Skin of body (tissue), 2 donors: ENCODE data around the gene PEX14. TPM values are rescaled to one million over a fixed set of nuclear protein-coding genes. Genes with fewer than 3 reads are reported as not detected.

Experiments used
- DNase-seq: peaks from one replicate; lab custom pipeline; 2025; lab: John Stamatoyannopoulos, UW
- total RNA-seq: library from RNA; depleted of rRNA; stranded (reverse); fragments of >200 nt; gene quantifications from one replicate; pipeline ENCODE4 v1.2.3, GENCODE V29; 2014

Gene PEX14
- total RNA-seq, 1 donor from 2014 or later = 9.6 TPM

DNA sequence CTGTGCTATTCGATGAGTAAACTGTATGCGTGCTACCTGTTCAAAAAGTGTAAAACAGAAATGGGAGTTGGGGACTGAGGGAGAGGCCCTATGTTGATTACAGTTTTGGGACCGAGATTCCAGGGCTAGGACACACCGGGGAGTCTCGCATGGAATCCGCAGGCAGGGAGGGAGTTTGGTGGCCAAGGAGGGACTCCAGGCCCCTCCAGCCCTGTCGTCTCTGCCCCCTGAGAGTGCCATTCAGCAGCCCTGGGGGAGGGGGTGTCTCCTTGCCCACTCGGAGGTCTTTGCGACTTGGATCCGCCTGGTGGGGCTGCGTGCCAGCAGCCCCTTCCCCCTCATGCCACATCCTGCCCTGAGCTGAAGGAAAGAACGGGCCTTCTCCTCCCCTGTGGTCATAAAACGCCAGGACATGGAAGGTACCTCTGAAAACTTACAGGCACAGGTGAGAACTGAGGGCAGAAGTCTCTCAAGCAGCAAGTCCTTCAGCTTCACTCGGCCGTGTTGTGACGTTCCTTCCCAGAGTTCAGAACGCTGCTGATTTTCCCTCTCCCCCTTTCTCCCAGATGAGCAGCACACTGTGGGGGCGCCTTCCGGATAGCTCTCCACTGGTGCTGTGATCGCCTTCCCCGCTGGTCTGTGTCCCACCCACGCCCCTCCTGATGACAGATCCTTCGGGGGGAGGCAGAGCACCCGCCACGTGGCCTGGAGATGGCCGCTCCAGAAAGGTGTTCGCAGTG, 141.4 kb downstream of the PEX14 start:
- DNase-seq = no peak

DNA sequence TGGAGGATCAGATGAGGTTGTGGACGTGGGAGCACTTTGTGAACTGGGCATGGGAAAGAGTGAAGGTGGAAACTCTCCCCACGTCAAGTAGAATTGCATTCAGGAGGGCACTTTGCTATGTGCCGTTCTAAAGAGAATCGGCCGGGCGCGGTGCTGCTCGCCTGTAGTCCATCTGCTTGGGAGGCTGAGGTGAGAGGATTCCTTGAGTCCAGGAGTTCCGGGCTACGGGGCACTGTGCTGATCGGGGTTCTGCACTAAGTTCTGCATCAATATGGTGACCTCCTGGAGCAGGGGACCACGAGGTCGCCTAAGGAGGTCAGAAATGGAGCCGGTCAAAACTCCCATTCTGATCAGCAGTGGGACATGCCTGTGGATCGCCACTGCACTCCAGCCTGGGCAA, 141.9 kb downstream of the PEX14 start:
- DNase-seq = no peak

DNA sequence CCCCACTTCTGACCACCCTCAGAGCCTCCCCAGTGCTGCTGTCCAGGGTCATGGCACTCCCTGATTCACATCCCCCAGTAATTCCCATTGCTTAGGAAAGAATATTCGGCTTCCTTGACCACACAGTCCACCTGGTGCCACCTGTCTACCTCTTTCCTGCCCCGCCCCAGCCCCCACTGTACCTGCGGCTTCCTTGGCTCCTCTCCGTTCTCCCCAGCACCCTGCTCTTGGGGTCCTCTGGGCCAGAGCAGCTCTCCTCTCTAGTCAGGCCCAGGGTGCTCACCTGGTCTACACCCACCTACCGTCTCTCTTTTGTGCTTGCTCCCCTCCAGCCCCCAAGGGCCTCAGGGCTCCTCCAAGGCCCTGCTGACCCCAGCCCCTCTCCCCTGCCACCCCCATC, 142.6 kb downstream of the PEX14 start:
- DNase-seq = no peak

DNA sequence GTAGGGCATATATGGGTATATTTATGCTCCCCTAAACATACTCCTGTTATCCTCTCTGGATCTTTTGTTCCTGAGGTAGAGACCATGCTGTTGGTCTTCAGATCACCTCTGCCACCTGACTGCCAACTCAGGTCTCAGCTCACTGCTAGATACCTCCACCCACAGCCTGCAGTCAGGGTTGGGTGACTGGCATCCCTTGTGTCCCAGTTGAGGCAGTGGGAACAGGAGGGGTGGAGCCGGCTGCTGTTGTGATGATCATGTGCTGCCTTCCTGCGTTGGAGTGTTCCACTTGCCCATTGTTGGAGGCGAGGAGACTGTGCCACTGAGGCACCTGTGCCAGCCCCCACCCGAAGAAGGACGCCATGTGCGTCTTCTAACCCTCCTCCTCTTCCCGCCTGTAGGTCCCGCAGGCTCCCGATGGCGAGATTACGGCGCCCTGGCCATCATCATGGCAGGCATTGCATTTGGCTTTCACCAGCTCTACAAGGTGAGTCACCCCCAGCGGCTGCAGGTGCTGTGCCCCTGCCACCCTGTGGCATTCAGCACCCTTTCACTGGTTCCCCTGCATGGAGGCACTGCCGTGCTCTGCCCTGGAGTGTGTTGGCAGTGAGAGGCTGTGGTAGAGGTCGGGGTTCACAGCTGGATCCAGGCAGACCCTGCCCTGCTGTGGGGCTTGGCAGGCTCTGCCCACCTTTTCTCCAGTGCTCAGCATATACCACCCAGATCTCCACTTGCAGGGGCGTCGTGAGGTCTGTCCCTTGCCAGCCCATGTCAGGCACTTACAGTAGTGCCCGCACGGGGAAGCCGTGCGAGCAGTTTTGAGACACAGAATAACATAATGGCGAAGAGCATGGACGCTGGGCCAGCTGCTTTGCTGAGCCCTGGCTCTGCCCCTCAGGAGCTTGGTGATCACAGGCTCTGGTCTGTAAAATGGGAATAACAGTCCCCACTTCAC, 143.5 kb downstream of the PEX14 start:
- no peak for DNase-seq

DNA sequence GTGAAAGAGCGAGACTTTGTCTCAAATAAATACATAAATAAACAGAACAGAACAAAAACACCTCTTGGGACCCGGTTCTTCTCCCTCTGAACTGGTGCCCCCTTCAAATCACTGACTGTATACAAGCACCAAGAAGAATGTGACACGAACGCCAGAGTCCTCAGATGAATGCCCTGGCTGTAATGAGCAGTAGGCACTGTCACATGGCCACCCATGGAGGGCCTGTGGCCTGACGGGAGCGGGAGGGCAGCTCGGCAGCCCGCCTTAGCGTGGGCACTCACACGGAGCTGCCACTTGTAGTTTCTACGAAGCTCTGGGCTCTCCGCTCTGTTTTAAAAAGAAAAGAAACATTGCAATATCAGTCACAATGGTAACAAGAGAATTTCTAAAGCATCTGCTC, 146.0 kb downstream of the PEX14 start:
- no peak for DNase-seq

DNA sequence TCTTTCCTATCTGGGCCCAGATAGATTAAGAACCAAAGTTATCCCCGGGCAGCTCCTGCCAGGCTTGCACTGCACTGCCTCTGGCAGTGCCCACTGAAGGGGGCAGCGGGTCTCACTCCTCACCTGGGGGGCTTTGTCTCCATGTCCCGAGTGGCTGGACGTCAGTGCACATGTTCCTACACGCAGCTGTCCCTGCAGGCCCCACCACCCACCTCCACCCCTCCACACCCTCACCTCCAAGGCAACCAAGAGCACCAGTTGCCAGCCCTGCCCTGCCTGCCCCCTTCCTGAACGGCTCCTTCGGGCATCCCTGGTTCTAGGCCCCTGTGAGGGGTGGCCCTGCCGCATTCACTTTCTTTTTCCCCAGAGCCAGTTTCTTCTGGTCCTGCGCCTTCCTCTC, 147.2 kb downstream of the PEX14 start:
- DNase-seq = no peak

DNA sequence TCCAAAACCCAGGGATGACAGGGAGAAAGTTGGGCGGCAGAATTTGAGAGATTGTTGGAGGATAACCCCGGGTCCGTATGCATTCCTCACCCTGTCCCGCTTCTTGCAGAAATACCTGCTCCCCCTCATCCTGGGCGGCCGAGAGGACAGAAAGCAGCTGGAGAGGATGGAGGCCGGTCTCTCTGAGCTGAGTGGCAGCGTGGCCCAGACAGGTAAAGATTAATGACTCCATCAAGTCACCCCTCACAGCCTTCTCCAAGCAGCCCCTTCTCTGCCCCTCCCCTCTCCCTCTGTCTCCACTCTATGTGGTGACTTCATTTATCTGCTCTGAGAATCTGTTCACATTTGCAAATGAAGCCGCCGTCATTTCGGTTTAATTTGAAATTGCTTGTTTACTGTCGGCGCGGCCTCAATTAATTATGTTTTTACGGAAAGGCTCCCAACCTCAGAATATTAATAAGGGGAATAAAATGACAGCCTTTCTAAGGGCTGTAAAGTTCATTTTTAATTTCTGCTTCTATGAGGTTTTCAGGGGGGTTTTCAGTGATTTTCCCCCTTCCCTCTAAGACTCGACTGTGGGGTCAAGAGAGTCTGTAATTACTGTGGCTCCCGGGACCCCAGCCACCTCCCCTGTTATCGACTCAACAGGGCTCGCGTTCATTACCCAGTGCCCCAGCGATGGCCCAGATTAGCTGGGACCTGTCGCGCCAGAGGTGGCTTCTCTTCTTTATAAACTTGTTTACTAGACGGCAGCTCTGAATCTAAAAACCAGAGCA, 148.3 kb downstream of the PEX14 start:
- DNase-seq = no peak

DNA sequence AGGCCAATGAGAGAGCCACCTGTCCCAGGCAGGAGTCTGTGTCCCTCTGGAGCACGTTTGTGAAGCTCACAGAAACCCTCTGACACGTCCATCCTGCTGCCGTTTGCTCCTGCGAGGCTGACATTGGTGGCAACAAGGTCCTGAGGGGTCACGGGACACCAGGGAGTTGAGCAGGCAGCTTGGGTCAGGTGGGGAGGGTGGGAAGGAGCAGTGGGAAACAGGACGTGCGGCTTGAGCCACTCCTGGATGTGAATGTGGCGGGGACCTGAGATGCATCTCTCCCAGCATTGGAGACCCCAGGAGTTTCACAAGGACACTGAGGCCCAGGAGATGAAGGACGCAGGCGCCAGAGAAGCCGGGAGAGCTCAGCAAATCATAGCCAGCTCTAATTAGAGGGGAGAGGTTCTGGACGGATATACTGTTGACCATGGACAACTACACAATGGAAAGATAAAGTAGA, 149.0 kb downstream of the PEX14 start:
- DNase-seq = no peak

DNA sequence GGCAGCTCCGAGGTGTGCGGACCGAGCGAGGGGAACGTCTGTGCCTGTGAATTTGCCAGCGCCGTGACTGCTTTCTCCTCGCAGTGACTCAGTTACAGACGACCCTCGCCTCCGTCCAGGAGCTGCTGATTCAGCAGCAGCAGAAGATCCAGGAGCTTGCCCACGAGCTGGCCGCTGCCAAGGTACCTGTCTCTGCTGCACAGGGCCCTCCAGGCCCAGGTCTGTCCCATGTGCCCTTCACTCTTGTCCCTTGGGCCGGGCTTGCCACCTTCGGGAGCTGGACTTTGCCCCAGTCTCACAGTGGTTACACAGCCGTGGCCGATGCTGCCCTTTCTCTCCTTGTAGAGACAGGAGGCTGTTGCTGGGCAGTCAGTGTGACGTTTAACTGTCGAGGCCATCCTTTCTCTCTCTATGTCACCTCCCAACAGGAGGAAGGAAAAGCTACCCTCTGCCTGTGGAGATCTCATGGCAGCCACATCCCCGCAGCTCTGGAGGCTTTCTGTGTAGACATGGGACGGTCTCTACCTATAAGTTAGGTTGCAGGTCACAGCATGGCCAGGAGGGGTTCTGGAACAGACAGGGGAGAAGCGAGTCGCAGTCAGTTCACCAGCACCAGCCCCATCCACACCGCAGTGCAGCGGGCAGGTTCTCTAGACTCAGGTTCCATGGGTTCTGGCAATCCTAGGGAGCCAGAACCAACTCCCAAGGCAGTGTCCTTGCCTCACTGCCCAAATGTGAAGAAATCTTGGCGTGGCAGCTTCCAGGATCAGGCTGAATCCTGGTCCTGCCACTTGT, 149.7 kb downstream of the PEX14 start:
- DNase-seq = no peak

DNA sequence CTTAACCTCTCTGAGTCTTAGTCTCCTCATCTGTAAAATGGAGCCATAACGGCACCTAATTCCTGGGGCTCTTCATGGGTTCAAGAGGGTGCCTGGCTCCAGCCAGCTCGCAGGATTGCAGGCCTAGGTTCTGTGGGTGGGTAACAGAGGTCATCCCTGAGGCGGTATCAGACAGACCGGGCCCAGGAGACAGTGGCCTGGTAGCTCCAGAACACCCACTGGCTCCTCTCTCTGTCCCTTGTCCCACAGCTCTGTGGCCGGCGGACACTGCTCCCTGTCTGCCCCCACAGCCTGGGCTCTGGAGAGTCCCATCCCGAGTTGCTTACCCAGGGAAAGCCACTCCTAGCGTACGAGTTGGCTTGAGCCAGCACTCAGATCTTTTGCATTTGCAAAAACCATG, 150.3 kb downstream of the PEX14 start:
- DNase-seq = no peak

DNA sequence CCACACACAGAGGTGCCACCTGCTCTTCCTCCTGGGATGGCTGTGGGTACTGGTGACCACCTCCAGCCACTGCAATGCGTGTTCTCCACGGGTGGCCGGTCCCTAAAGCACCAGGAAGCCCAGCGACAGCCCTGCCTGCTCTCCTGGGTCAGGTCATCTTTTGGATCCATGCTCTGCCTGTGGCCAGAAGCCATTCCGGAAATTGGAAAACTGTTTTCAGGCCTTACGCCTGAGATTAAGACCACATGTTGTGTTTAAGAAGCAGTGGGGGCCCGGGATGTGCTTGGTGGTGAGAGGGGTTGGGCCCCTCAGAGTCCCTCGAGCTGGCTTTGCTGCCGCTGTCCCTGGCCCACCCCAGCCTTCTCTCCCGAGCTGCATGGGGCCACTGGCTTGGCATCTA, 150.8 kb downstream of the PEX14 start:
- peak; percentile 69 for DNase-seq

DNA sequence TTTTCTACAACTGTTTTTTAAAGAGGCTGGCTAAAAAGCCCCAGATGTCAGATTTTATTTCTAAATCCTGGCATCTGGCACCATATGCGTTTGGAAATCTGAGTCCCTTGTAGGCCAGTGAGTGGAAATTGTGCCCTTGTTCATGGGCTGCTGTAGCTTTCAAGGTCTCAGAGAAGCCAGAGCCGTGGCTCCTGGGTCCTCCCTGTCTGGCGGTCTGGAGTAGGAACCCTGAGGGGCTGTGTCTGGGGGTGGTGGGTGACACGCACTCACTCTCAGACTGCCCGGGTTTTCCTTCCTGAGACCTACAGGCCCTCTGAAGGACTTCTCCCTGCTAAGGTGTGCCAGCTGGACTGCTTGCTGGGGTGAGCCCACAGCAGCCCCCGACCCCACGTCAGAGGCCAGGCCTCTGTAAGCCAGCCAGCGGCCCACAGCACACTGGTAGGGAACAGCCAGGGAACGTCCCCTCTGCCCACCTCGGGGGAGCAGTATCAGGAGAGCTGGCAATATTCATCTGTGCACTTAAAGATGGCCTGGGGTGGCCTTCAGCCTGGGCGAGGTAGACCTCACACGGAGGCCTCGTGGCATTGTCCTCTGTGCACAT, 151.5 kb downstream of the PEX14 start:
- peak; percentile 69 for DNase-seq

DNA sequence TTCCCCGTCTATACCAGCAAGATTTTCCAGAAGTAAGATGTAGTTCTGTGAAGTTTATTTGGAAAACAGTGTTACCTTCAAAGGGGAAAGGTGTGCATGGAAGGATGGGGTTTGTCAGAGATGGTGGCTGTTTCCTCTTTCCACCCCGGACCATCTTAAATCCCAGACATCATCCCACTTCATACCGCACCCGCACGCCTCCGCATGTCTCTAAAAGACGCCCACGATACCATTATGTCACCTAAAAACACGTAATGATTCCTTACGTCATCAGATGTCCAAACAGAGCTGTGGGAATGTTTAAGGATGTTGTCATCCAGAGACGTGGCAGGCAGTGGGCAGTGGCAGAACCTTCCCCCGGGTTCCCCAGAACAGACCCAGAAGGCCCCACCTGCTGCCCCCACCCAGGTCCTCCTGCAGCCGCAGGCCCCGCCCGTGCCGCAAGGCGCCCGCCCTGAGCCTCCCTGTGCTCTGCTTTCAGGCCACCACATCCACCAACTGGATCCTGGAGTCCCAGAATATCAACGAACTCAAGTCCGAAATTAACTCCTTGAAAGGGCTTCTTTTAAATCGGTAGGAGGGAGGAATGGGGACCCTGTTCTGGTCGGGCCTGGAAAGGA, 152.2 kb downstream of the PEX14 start:
- no peak for DNase-seq

DNA sequence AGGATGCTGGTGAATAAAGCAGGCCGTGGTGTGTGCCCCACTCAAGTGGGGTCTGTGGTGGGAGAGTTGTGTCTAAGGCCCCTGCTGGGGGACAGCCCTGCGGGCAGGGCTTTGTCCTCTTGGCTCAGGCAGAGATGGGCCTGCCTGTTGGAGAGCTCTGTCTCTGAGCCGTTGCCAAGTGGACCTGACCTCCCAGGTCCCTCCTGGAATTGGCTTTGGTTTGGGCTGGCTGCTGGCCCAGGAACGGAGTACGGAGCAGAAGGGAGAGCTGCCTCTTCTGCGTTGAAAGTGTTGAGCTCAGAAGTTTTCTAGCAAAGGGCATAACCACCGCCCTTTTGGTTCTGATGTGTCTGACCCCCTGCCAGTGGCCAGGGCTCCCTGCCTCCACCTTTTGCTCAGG, 153.9 kb downstream of the PEX14 start:
- DNase-seq = no peak

DNA sequence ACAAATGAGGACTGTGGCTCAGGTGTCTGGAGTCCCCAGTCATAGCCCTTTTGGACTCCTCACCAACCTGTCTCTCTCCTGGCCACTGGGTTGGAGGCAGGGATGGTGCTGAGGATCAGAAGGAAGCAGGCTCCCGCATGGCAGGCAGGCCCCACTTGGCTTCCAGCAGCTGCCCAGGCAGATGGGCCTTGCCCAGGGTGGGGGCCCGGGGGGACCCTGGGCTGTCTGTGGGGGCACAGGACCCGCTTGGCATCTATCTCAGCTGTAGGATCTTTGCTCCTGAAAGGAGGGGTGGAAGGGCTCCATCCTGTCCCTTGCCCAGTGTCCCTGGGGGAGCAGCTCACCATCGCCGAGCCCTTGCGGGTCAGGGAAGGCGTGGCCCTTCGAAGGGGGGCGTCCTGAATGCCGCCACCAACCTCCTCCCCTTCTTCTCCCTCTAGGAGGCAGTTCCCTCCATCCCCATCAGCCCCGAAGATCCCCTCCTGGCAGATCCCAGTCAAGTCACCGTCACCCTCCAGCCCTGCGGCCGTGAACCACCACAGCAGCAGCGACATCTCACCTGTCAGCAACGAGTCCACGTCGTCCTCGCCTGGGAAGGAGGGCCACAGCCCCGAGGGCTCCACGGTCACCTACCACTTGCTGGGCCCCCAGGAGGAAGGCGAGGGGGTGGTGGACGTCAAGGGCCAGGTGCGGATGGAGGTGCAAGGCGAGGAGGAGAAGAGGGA, 154.5 kb downstream of the PEX14 start:
- DNase-seq = no peak

DNA sequence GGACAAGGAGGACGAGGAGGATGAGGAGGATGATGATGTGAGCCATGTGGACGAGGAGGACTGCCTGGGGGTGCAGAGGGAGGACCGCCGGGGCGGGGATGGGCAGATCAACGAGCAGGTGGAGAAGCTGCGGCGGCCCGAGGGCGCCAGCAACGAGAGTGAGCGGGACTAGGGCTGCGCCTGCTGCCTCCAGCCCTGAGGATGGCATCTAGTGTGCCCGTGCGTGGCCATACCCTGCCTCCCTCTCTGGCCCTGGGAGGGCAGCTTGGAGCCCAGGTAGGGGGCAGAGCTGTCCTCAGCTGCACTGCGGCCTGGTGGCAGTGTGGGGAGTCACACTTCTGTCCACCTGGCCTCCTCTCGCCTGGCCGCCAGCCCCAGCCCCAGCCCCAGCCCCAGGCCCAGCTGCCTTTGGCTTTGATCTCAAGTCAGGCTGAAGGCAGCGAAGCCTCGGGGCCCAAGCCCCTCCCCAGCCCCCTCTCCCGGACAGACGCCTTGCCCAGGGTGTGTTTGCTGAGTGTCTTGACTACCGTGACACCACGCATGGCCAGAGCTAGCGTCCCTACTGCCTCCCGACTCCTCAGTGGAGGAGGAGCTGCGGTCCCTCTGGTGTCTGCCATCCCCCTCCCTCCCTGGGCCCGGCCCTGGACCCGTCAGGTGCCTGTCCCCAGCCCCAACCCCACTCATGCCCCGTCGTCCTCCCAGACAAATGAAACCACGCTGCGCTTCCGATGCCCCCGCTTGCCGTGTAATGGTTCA, 155.2 kb downstream of the PEX14 start:
- DNase-seq = no peak

DNA sequence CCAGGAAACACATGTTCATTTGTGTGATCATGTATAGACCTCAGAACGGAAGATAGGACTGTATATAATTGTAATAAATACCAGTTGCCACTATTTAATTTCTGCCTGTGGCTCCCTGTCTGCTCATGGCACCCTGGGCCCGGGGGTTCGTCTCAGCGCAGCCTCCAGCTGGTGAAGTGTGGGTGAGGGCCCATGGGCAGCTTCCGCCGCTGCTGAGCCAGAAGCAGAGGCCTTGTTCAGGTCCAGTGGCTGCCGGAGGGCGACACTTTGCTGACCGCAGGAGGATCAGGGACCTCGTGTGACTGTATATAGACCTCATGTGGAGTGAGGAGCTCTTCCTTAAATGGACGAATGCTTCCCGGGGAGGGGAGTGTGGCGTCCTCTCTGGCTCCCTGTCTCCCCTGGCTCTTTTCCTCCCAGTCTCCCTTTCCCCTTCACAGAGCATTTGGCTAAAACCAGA, 155.9 kb downstream of the PEX14 start:
- no peak for DNase-seq

DNA sequence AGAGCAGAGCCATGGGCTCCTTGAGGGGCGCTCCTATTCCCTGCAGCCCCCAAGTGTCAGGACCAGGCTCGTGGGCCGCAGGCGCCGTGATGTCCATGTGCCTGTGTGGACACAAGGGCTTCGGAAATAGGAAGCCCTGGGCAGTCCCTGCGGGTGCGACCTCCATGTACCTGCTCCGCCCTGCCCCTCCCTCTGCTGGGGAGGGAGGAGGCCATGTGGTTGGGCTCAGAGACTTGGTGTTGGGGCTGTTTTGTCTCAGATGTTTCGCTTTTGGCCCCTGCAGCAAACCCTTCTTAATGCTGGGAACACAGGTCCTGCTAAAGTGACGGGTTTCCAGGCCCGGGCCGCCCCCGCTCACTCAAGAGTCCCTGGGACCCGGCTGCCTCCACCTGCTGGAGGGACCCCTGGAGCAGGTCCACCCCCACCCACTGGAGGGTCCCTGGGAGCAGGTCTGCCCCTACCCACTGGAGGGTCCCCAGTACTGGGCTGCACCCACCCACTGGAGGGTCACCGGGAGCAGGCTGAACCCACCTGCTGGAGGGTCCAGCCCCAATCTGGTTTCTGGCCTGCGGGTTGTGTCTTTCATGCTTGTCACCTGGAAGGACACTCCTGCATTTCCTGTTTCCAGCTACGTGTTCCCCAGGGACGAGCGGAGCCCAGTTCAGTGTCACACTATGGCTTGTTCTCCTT, 156.5 kb downstream of the PEX14 start:
- DNase-seq = no peak
